Keratinocyte (primary cell): Measurements from ENCODE around the gene GMIP.

ENCODE experiments used
- CTCF ChIP-seq, 3 experiments: IDR thresholded peaks in 1 of 3; conservative IDR thresholded peaks in 1 of 3; optimal IDR thresholded peaks in 1 of 3; 2 replicates in 2 of 3; 3 replicates in 1 of 3; pipeline versions ENCODE3 to v1.5.1; 2011; ENCODE audit warnings: low read length in 3 of 3, mild to moderate bottlenecking in 3 of 3, moderate library complexity in 2 of 3, control low read depth in 1 of 3, inconsistent platforms in 1 of 3; ENCODE audit not compliant: insufficient read depth in 2 of 3; ENCODE audit errors: extremely low read depth in 1 of 3
- EZH2 ChIP-seq: IDR thresholded peaks from one replicate; pipeline ENCODE4 v1.6.1; 2012; ENCODE audit warnings: inconsistent platforms, mild to moderate bottlenecking, low read length, moderate library complexity

GRCh38 chr19:19677579-19677978, 34.1 kb upstream of the GMIP start:
- TF ChIP-seq CTCF (optimal IDR thresholded peaks at IDR 0.05 in 1 of 3, IDR thresholded peaks at IDR 0.05 in 1 of 3, conservative IDR thresholded peaks at IDR 0.05 in 1 of 3; ENCODE audit: extremely low read depth in 1 of 3, insufficient read depth in 2 of 3, low read length in 3 of 3) (no peak), EZH2 (no peak)
